ENCODE results near the gene SERPINB10.
A peak's percentile ranks its signal among the peaks of the same experiment; 100 is the strongest.

Gene SERPINB10

GRCh38 chr18:63947051-63947790 is 39.5 kb downstream of the SERPINB10 start:
- Mint-ChIP-seq H3K4me3 (no peak overlapping the region), H3K36me3 (peaks cover 0 to 4% of the 10 kb centered on the region in 2 donors), H3K27ac (no peak overlapping the region), H3K27me3 (peaks cover 33 to 60% of the 10 kb centered on the region in 2 donors), H3K9me3 (peaks cover 3 to 5% of the 10 kb centered on the region in 2 donors), H3K4me1 (peaks cover 10 to 18% of the 10 kb centered on the region in 2 donors)
- ATAC-seq (replicated peaks) = no peak
- no peak for DNase-seq

GRCh38 chr18:63949068-63949737 is 41.4 kb downstream of the SERPINB10 start, which contains the start of gene HMSD:
Gene HMSD (plus strand): TSS chr18:63949301. CDS start chr18:63953456, 4,155 bp downstream.
- Mint-ChIP-seq H3K4me3 (peak within 1 kb of the TSS; percentile 74 to 77), H3K4me1 (peaks cover 10 to 18% of the 10 kb centered on the region in 2 donors), H3K9me3 (peaks cover 3 to 5% of the 10 kb centered on the region in 2 donors), H3K36me3 (peaks cover 0 to 4% of the 10 kb centered on the region in 2 donors), H3K27me3 (peaks cover 14 to 40% of the 10 kb centered on the region in 2 donors), H3K27ac (no peak within 1 kb of the TSS)
- ATAC-seq (replicated peaks) = peak; percentile 93
- peak; percentile 56 for DNase-seq

- ATAC-seq (replicated peaks) (peak in 1 of 2 donors; percentile 76), DNase-seq (no peak)
- Mint-ChIP-seq H3K36me3 (peaks cover 0 to 4% of the 10 kb centered on the region in 2 donors), H3K27me3 (peaks cover 20 to 33% of the 10 kb centered on the region in 2 donors), H3K4me1 (peaks cover 10 to 18% of the 10 kb centered on the region in 2 donors), H3K4me3 (no peak overlapping the region), H3K27ac (no peak overlapping the region), H3K9me3 (peaks cover 3 to 5% of the 10 kb centered on the region in 2 donors)
Measured at GRCh38 chr18:63951302-63951705, 43.5 kb downstream of the SERPINB10 start.

DNA sequence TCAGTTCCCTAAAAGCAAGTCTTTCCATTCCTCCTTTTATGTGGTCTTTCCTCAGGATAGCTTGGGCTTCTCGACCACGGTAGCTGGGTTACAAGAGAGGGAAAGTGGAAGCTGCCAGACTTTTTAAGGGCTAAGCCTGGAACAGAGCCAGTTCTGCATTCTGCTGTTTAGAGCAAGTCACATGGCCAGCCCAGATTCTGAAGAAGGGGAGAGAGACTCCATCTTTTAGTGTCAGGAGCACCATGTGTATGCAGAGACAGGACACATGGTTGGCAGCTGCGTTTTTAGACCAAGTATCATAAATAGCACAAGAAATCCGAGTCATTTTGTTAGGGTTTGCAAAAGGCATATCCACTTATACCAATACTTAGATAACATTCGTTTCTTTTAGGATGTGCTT is 46.1 kb downstream of the SERPINB10 start:
- Mint-ChIP-seq H3K4me3 (no peak overlapping the region), H3K4me1 (peaks cover 4 to 8% of the 10 kb centered on the region in 2 donors), H3K27ac (no peak overlapping the region), H3K9me3 (peaks cover 3 to 5% of the 10 kb centered on the region in 2 donors), H3K36me3 (peaks cover 0 to 4% of the 10 kb centered on the region in 2 donors), H3K27me3 (peaks cover 17 to 33% of the 10 kb centered on the region in 2 donors)
- DNase-seq = no peak
- no peak for ATAC-seq (replicated peaks)

GRCh38 chr18:63956755-63957154 is 49.0 kb downstream of the SERPINB10 start:
- Mint-ChIP-seq H3K36me3 (no peaks in the 10 kb centered on the region), H3K27ac (no peak overlapping the region), H3K9me3 (no peaks in the 10 kb centered on the region), H3K4me3 (no peak overlapping the region), H3K4me1 (no peaks in the 10 kb centered on the region), H3K27me3 (peaks cover 20 to 40% of the 10 kb centered on the region in 2 donors)
- DNase-seq = no peak
- ATAC-seq (replicated peaks) = no peak

GRCh38 chr18:63960891-63961290 is 53.1 kb downstream of the SERPINB10 start:
- ATAC-seq (replicated peaks) (no peak), DNase-seq (no peak)
- Mint-ChIP-seq H3K27ac (no peak overlapping the region), H3K4me1 (no peaks in the 10 kb centered on the region), H3K27me3 (peaks cover 15 to 34% of the 10 kb centered on the region in 2 donors), H3K36me3 (no peaks in the 10 kb centered on the region), H3K9me3 (no peaks in the 10 kb centered on the region), H3K4me3 (no peak overlapping the region)

DNA sequence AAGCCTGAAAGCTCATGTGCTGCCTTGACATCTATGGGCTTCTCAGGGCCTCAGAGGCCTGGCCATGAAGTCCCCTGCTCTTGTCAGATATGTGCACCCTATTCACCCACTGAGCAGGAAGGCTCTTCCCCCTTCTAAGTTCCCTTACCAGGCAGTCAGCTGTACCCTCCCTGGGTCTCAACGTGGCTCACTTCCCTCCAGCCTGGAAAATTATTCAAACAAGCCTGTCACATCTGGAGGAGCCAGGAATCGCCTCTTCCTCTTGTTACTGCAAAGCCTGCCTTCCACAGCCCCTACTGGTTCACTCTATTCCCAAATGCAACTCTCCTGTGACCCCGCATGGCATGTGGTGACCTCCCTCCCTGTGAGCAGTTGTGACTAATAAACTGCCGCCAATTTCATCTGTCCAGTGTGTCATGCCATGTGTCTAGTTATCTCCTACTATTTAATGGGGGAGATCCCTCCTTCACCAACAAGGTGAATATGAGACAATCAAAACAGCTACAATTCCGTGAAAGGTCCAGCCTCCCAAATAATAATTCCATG is 53.8 kb downstream of the SERPINB10 start:
- no peak overlapping the region for H3K4me3 Mint-ChIP-seq
- no peaks in the 10 kb centered on the region for H3K4me1 Mint-ChIP-seq
- H3K27ac Mint-ChIP-seq = no peak overlapping the region

GRCh38 chr18:63962137-63962536 is 54.4 kb downstream of the SERPINB10 start:
- Mint-ChIP-seq H3K27me3 (peaks cover 12 to 29% of the 10 kb centered on the region in 2 donors), H3K4me3 (no peak overlapping the region), H3K27ac (no peak overlapping the region), H3K4me1 (no peaks in the 10 kb centered on the region), H3K9me3 (no peaks in the 10 kb centered on the region), H3K36me3 (no peaks in the 10 kb centered on the region)
- DNase-seq (no peak), ATAC-seq (replicated peaks) (no peak)

More for the DNA sequence above, 53.8 kb downstream of the SERPINB10 start:
- Mint-ChIP-seq H3K36me3 (no peaks in the 10 kb centered on the region), H3K9me3 (no peaks in the 10 kb centered on the region), H3K27me3 (peaks cover 14 to 32% of the 10 kb centered on the region in 2 donors)
- DNase-seq = no peak
- ATAC-seq (replicated peaks) = no peak

GRCh38 chr18:63963615-63964256 is 56.0 kb downstream of the SERPINB10 start:
- Mint-ChIP-seq H3K36me3 (no peaks in the 10 kb centered on the region), H3K9me3 (no peaks in the 10 kb centered on the region), H3K27ac (no peak overlapping the region)

GRCh38 chr18:63964908-63965307 is 57.1 kb downstream of the SERPINB10 start:
- no peak for DNase-seq
- Mint-ChIP-seq H3K36me3 (peaks cover under 1 to 2% of the 10 kb centered on the region in 2 donors), H3K4me3 (no peak overlapping the region), H3K27ac (no peak overlapping the region), H3K4me1 (peaks cover 9 to 10% of the 10 kb centered on the region in 2 donors), H3K9me3 (no peaks in the 10 kb centered on the region), H3K27me3 (peaks cover 12 to 19% of the 10 kb centered on the region in 2 donors)
- ATAC-seq (replicated peaks) = no peak

More at GRCh38 chr18:63963615-63964256, 56.0 kb downstream of the SERPINB10 start:
- no peak for DNase-seq
- ATAC-seq (replicated peaks) = peak; percentile 70 to 79
- H3K4me3 Mint-ChIP-seq = no peak overlapping the region
- H3K27me3 Mint-ChIP-seq = peaks cover 12 to 25% of the 10 kb centered on the region in 2 donors
- H3K4me1 Mint-ChIP-seq = no peaks in the 10 kb centered on the region

- no peak overlapping the region for H3K4me3 Mint-ChIP-seq
Measured at GRCh38 chr18:63965716-63966330, 58.1 kb downstream of the SERPINB10 start.

GRCh38 chr18:63969942-63970808 is 62.4 kb downstream of the SERPINB10 start, which contains the start of gene SERPINB8:
Gene SERPINB8 (plus strand): TSS chr18:63970081. CDS start chr18:63978309, 8,228 bp downstream.
- H3K27me3 Mint-ChIP-seq = peaks cover 5% of the 10 kb centered on the region in 2 donors
- ATAC-seq (replicated peaks) (peak; percentile 88 to 90), DNase-seq (peak; percentile 67)
- H3K27ac Mint-ChIP-seq = peak within 1 kb of the TSS; percentile 96
- no peaks in the 10 kb centered on the region for H3K9me3 Mint-ChIP-seq
- peaks cover 2 to 4% of the 10 kb centered on the region in 2 donors for H3K36me3 Mint-ChIP-seq
- H3K4me1 Mint-ChIP-seq = peaks cover 36 to 53% of the 10 kb centered on the region in 2 donors
- H3K4me3 Mint-ChIP-seq = peak within 1 kb of the TSS; percentile 99 to 100

More at GRCh38 chr18:63965716-63966330, 58.1 kb downstream of the SERPINB10 start:
- Mint-ChIP-seq H3K9me3 (no peaks in the 10 kb centered on the region), H3K27me3 (peaks cover 12 to 13% of the 10 kb centered on the region in 2 donors), H3K36me3 (peaks cover 2 to 4% of the 10 kb centered on the region in 2 donors), H3K4me1 (peaks cover 11 to 17% of the 10 kb centered on the region in 2 donors), H3K27ac (no peak overlapping the region)
- DNase-seq (no peak), ATAC-seq (replicated peaks) (no peak)

GRCh38 chr18:63970809-63971205 is 63.0 kb downstream of the SERPINB10 start:
- Mint-ChIP-seq H3K9me3 (no peaks in the 10 kb centered on the region), H3K4me3 (peak overlapping the region; percentile 99 to 100), H3K4me1 (peaks cover 41 to 59% of the 10 kb centered on the region in 2 donors), H3K27me3 (peaks cover 5% of the 10 kb centered on the region in 2 donors), H3K27ac (peak overlapping the region; percentile 96), H3K36me3 (peaks cover 2 to 4% of the 10 kb centered on the region in 2 donors)
- ATAC-seq (replicated peaks) (no peak), DNase-seq (no peak)

Data from stimulated activated naive B cell treated with anti-CD40 and anti-IgM and Interleukin-4, amounts not matched to agents 10 μg/mL and 1 μg/mL and 100 μg/mL, for 72 hours (primary cell).